GM21528 (cell line): ENCODE data around the gene TPM1.
"Not testable (repeated sequence)": the region's sequence is repeated elsewhere in the genome, so short reads cannot be mapped to it uniquely, and the experiment has no call there.

Source experiments
- ATAC-seq: cut with Tn5 transposase; IDR thresholded peaks from one replicate; pipeline ENCODE4 v1.9.1; 2021; ENCODE audit warnings: mild to moderate bottlenecking, moderate library complexity; ENCODE audit not compliant: unreplicated experiment, low FRiP score

TPM1 gene

GRCh38 chr15:63041974-63042876 is at the start of gene TPM1:
Gene TPM1 (plus strand): TSS chr15:63042747. CDS start chr15:63042830, 83 bp downstream.
- no peak for ATAC-seq

- ATAC-seq, result no peak
Observed at GRCh38 chr15:62993066-62993465, 49.5 kb upstream of the TPM1 start.

- not testable (repeated sequence) for ATAC-seq
Observed at GRCh38 chr15:62993632-62994031, 48.9 kb upstream of the TPM1 start.

GRCh38 chr15:62994439-62994838 is 48.1 kb upstream of the TPM1 start:
- no peak for ATAC-seq

GRCh38 chr15:62994975-62995681 is 47.4 kb upstream of the TPM1 start:
- ATAC-seq, result no peak

- ATAC-seq, result no peak
Observed at GRCh38 chr15:62997441-62997840, 45.1 kb upstream of the TPM1 start.

GRCh38 chr15:62998262-62998890 is 44.2 kb upstream of the TPM1 start:
- ATAC-seq, result no peak

GRCh38 chr15:62999178-62999577 is 43.4 kb upstream of the TPM1 start:
- no peak for ATAC-seq

- ATAC-seq, result no peak
Observed at GRCh38 chr15:62999923-63000561, 42.5 kb upstream of the TPM1 start.

- no peak for ATAC-seq
Observed at GRCh38 chr15:63000706-63001105, 41.8 kb upstream of the TPM1 start.

- no peak for ATAC-seq
Observed at GRCh38 chr15:63004211-63004610, 38.3 kb upstream of the TPM1 start.

GRCh38 chr15:63006032-63006878 is 36.3 kb upstream of the TPM1 start:
- no peak for ATAC-seq

- no peak for ATAC-seq
Observed at GRCh38 chr15:63008333-63009049, 34.1 kb upstream of the TPM1 start.

- no peak for ATAC-seq
Observed at GRCh38 chr15:63010386-63010785, 32.2 kb upstream of the TPM1 start.

GRCh38 chr15:63010920-63011693 is 31.4 kb upstream of the TPM1 start:
- ATAC-seq, result no peak

- ATAC-seq, result no peak
Observed at GRCh38 chr15:63012444-63012843, 30.1 kb upstream of the TPM1 start.

- no peak for ATAC-seq
Observed at GRCh38 chr15:63013052-63013808, 29.3 kb upstream of the TPM1 start.

GRCh38 chr15:63014578-63014977 is 28.0 kb upstream of the TPM1 start:
- no peak for ATAC-seq
